ENCODE data around the gene SHANK1. TPM values are rescaled to one million over a fixed set of nuclear protein-coding genes. Genes with fewer than 3 reads are reported as not detected.

The SHANK1 gene
- total and polyA plus RNA-seq, 2 of the 4 experiments (the other 2 are of a cell fraction), result 6.1 to 6.7 TPM

DNA sequence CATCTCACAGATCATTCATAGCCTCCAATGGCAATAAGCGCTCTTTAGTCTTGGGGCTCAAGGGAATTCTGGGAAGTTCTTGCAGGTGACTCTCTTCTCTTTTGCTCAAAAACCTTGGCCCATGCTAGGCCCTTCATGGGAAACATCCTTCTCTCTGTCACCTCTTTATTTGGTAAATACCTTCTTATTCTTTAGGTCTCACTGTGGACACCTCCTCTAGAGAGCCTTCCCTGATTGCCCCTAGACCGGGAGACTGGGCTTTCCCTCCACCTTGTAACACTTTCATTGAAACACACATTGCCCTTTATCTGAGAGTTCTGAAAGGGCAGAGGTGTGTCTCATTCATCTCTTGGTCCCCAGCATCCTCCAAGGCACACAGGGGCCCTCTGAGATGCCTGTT is 68.4 kb downstream of the SHANK1 start:
- Histone ChIP-seq H3K27ac (ENCODE audit: insufficient read depth, low read length) (no peak overlapping the region), H3K56ac (ENCODE audit: extremely low read depth, insufficient read depth, low read length) (no peak overlapping the region), H3K27me3 (ENCODE audit: control insufficient read depth, insufficient read depth, low read length) (peaks cover 7% of the 10 kb centered on the region), H3K9me1 (ENCODE audit: insufficient read depth, low read length) (no peaks in the 10 kb centered on the region), H2AK5ac (ENCODE audit: low read depth, low read length) (no peak overlapping the region), H3K4ac (ENCODE audit: low read depth, low read length) (no peak overlapping the region), H3K79me1 (ENCODE audit: low read depth in 1 of 2, low read length in 2 of 2) (no peaks in the 10 kb centered on the region), H4K91ac (ENCODE audit: insufficient read depth, low read depth, low read length) (no peak overlapping the region), H4K20me1 (ENCODE audit: insufficient read depth, low read length) (no peaks in the 10 kb centered on the region), H3K36me3 (ENCODE audit: control insufficient read depth, insufficient read depth, low read length) (no peaks in the 10 kb centered on the region), H3K14ac (replicated peaks; ENCODE audit: low read depth, low read length) (no peak overlapping the region), H3K18ac (ENCODE audit: low read depth, low read length) (no peak overlapping the region), H3K9me3 (ENCODE audit: control insufficient read depth, insufficient read depth, low read length) (no peaks in the 10 kb centered on the region), H3K4me1 (ENCODE audit: control insufficient read depth, insufficient read depth, low read length) (no peaks in the 10 kb centered on the region), H3K4me2 (ENCODE audit: low read depth, low read length) (no peak overlapping the region), H4K5ac (ENCODE audit: low read depth, low read length) (no peak overlapping the region), H2BK15ac (ENCODE audit: low read depth, low read length) (no peak overlapping the region), H3K4me3 (ENCODE audit: insufficient read depth, low read depth, low read length) (no peak overlapping the region), H2AK9ac (replicated peaks; ENCODE audit: low read depth, low read length, poor library complexity) (no peak overlapping the region), H3K9ac (ENCODE audit: low read depth, low read length) (no peak overlapping the region), H4K8ac (ENCODE audit: low read depth in 2 of 2, low read length in 2 of 2) (no peak overlapping the region), H2AFZ (replicated peaks; ENCODE audit: low read length, poor library complexity) (no peak overlapping the region), H2BK120ac (ENCODE audit: low read depth, low read length) (no peak overlapping the region), H2BK20ac (ENCODE audit: low read depth, low read length) (no peak overlapping the region), H3K23ac (ENCODE audit: low read depth, low read length) (no peak overlapping the region), H2BK5ac (ENCODE audit: low read depth, low read length, poor library complexity, severe bottlenecking) (no peak overlapping the region)
- BruUV-seq (replicated peaks), result no TSS peak
- no peak for ATAC-seq (ENCODE audit: low read depth)
- dilution Hi-C loops (cut with HindIII; ENCODE audit: low sequenced_read_pairs, unreplicated experiment) (no loop called here), intact Hi-C loops (cut with micrococcal nuclease) (no loop called here), in situ Hi-C loops (cut with MboI; ENCODE audit: low sequenced_read_pairs) (no loop called here)
- ChIA-PET CTCF (no interaction called here), POLR2A (ENCODE audit: unreplicated experiment) (no interaction called here)
- no peak for DNase-seq
- no peak for TF ChIP-seq NFE2L2 (IDR thresholded peaks at IDR 0.05; ENCODE audit: low read depth, low read length)
- TF ChIP-seq FOS (IDR thresholded peaks at IDR 0.05; ENCODE audit: low read depth, low read length), result no peak
- TF ChIP-seq CHD1 (IDR thresholded peaks at IDR 0.05; ENCODE audit: low read depth, low read length), result no peak
- TF ChIP-seq MXI1 (IDR thresholded peaks at IDR 0.05; ENCODE audit: borderline replicate concordance, low read depth, low read length), result no peak
- TF ChIP-seq POLR2A (IDR thresholded peaks at IDR 0.05; ENCODE audit: low read depth, low read length), result no peak
- TF ChIP-seq, protein P1, sequence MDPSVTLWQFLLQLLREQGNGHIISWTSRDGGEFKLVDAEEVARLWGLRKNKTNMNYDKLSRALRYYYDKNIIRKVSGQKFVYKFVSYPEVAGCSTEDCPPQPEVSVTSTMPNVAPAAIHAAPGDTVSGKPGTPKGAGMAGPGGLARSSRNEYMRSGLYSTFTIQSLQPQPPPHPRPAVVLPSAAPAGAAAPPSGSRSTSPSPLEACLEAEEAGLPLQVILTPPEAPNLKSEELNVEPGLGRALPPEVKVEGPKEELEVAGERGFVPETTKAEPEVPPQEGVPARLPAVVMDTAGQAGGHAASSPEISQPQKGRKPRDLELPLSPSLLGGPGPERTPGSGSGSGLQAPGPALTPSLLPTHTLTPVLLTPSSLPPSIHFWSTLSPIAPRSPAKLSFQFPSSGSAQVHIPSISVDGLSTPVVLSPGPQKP (IDR thresholded peaks at IDR 0.05; ENCODE audit: borderline replicate concordance, low read depth, low read length), result no peak
- no peak for TF ChIP-seq RCOR1 (IDR thresholded peaks at IDR 0.05; ENCODE audit: insufficient replicate concordance, low read length)
- TF ChIP-seq USF2 (IDR thresholded peaks at IDR 0.05; ENCODE audit: low read depth, low read length), result no peak
- TF ChIP-seq SMC3 (IDR thresholded peaks at IDR 0.05; ENCODE audit: low read depth, low read length), result no peak
- TF ChIP-seq CEBPB (IDR thresholded peaks at IDR 0.05; ENCODE audit: low read depth, low read length), result no peak
- no peak for TF ChIP-seq RAD21 (IDR thresholded peaks at IDR 0.05; ENCODE audit: low read length)
- no peak for TF ChIP-seq MAZ (IDR thresholded peaks at IDR 0.05; ENCODE audit: borderline replicate concordance, low read depth, low read length)
- no peak for TF ChIP-seq CTCF (conservative IDR thresholded peaks at IDR 0.05; ENCODE audit: low read depth, low read length)
- no peak for TF ChIP-seq BHLHE40 (IDR thresholded peaks at IDR 0.05; ENCODE audit: low read depth, low read length)
- TF ChIP-seq MAFK (IDR thresholded peaks at IDR 0.05; ENCODE audit: low read depth, low read length), result no peak
- no peak for TF ChIP-seq RFX5 (IDR thresholded peaks at IDR 0.05; ENCODE audit: low read depth, low read length)
- WGBS, 2 experiments (ENCODE audit: extremely low coverage in 2 of 2, insufficient read length in 1 of 2), result no CpG with 5 or more reads among the region's 2 CpGs
